ENCODE measurements around the gene EIF1AY. TPM values are rescaled to one million over a fixed set of nuclear protein-coding genes. Genes with fewer than 3 reads are reported as not detected.

The EIF1AY gene
- total and polyA plus RNA-seq, 10 of the 15 experiments (the other 5 are each of a cell fraction or from before 2014, with no cell fraction given) = 0.21 TPM; not detected in 9

- no peak for TF ChIP-seq E4F1 (IDR thresholded peaks at IDR 0.05; ENCODE audit: borderline replicate concordance, partially characterized antibody)
- TF ChIP-seq CTCF (IDR thresholded peaks at IDR 0.05 in 2 of 3, conservative IDR thresholded peaks at IDR 0.05 in 1 of 3; ENCODE audit: control insufficient read depth in 2 of 3, extremely low read depth in 1 of 3, insufficient read depth in 1 of 3, low read depth in 3 of 3, low read length in 3 of 3) = no peak
- no peak for TF ChIP-seq ZNF207 (IDR thresholded peaks at IDR 0.05; ENCODE audit: borderline replicate concordance)
- TF ChIP-seq EZH2 (IDR thresholded peaks at IDR 0.05; ENCODE audit: borderline replicate concordance, control insufficient read depth, low read depth, low read length) = no peak
- no peak for TF ChIP-seq EGR1 (IDR thresholded peaks at IDR 0.05; ENCODE audit: borderline replicate concordance in 1 of 2, low read depth in 2 of 2, low read length in 2 of 2)
Measured at GRCh38 chrY:20549289-20549688, 26.3 kb upstream of the EIF1AY start (continued).

DNA sequence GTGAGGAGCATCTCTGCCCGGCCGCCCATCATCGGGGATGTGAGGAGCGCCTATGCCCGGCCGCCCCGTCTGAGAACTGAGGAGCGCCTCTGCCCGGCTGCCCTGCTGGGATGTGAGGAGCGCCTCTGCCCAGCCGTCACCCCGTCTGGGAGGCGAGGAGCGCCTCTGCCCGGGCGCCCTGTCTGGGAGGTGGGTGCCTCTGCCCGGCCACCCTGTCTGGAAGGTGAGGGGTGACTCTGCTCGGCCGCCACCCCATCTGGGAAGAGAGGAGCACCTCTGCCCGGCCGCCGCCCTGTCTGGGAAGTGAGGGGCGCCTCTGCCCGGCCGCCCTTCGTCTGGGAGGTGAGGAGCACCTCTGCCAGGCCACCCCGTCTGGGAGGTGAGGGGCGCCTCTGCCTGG lies 23.7 kb upstream of the EIF1AY start:
- BruUV-seq (replicated peaks) = no TSS peak
- no CpG with 5 or more reads among the region's 28 CpGs for WGBS (ENCODE audit: insufficient coverage, insufficient replicate concordance, low lambda C conversion rate, missing lambda C conversion rate)
- ATAC-seq = no peak
- TF ChIP-seq ATF7 (IDR thresholded peaks at IDR 0.05; ENCODE audit: low read depth) (no peak), SMAD5 (IDR thresholded peaks at IDR 0.05; ENCODE audit: low read depth) (no peak), RB1 (IDR thresholded peaks at IDR 0.05; ENCODE audit: borderline replicate concordance) (no peak), FOXK2 (IDR thresholded peaks at IDR 0.05) (no peak)
- TF ChIP-seq, protein P1, sequence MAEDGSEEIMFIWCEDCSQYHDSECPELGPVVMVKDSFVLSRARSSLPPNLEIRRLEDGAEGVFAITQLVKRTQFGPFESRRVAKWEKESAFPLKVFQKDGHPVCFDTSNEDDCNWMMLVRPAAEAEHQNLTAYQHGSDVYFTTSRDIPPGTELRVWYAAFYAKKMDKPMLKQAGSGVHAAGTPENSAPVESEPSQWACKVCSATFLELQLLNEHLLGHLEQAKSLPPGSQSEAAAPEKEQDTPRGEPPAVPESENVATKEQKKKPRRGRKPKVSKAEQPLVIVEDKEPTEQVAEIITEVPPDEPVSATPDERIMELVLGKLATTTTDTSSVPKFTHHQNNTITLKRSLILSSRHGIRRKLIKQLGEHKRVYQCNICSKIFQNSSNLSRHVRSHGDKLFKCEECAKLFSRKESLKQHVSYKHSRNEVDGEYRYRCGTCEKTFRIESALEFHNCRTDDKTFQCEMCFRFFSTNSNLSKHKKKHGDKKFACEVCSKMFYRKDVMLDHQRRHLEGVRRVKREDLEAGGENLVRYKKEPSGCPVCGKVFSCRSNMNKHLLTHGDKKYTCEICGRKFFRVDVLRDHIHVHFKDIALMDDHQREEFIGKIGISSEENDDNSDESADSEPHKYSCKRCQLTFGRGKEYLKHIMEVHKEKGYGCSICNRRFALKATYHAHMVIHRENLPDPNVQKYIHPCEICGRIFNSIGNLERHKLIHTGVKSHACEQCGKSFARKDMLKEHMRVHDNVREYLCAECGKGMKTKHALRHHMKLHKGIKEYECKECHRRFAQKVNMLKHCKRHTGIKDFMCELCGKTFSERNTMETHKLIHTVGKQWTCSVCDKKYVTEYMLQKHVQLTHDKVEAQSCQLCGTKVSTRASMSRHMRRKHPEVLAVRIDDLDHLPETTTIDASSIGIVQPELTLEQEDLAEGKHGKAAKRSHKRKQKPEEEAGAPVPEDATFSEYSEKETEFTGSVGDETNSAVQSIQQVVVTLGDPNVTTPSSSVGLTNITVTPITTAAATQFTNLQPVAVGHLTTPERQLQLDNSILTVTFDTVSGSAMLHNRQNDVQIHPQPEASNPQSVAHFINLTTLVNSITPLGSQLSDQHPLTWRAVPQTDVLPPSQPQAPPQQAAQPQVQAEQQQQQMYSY (CRISPR knock-in tag; IDR thresholded peaks at IDR 0.05) = no peak
- TF ChIP-seq, protein P2, sequence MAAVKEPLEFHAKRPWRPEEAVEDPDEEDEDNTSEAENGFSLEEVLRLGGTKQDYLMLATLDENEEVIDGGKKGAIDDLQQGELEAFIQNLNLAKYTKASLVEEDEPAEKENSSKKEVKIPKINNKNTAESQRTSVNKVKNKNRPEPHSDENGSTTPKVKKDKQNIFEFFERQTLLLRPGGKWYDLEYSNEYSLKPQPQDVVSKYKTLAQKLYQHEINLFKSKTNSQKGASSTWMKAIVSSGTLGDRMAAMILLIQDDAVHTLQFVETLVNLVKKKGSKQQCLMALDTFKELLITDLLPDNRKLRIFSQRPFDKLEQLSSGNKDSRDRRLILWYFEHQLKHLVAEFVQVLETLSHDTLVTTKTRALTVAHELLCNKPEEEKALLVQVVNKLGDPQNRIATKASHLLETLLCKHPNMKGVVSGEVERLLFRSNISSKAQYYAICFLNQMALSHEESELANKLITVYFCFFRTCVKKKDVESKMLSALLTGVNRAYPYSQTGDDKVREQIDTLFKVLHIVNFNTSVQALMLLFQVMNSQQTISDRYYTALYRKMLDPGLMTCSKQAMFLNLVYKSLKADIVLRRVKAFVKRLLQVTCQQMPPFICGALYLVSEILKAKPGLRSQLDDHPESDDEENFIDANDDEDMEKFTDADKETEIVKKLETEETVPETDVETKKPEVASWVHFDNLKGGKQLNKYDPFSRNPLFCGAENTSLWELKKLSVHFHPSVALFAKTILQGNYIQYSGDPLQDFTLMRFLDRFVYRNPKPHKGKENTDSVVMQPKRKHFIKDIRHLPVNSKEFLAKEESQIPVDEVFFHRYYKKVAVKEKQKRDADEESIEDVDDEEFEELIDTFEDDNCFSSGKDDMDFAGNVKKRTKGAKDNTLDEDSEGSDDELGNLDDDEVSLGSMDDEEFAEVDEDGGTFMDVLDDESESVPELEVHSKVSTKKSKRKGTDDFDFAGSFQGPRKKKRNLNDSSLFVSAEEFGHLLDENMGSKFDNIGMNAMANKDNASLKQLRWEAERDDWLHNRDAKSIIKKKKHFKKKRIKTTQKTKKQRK (IDR thresholded peaks at IDR 0.05; ENCODE audit: low read depth, low read length) = no peak

More for the DNA sequence above, 23.7 kb upstream of the EIF1AY start:
- no peaks in the 10 kb centered on the region for H3K79me2 ChIP-seq (ENCODE audit: control insufficient read depth, insufficient read depth, low read length)
- CTCF ChIA-PET = no interaction called here
- POLR2A ChIA-PET = no interaction called here
- in situ Hi-C loops (cut with MboI) (no loop called here), intact Hi-C loops (cut with micrococcal nuclease; ENCODE audit: unreplicated experiment) (no loop called here)
- H2AFZ ChIP-seq (ENCODE audit: control insufficient read depth, low read depth, low read length) = no peak overlapping the region
- H3K27me3 ChIP-seq (replicated peaks in 1 of 2; ENCODE audit: control insufficient read depth in 2 of 2, insufficient read depth in 2 of 2, low read length in 1 of 2) = no peaks in the 10 kb centered on the region
- RAD21 ChIA-PET (ENCODE audit: unreplicated experiment) = no interaction called here
- no peak overlapping the region for H3K4me3 ChIP-seq
- H3K36me3 ChIP-seq (ENCODE audit: control insufficient read depth in 2 of 2, insufficient read depth in 2 of 2, low read length in 1 of 2) = no peaks in the 10 kb centered on the region
- no peak overlapping the region for H3K4me2 ChIP-seq (ENCODE audit: control insufficient read depth, insufficient read depth)
- no peak for DNase-seq (ENCODE audit: low read depth, low spot score)
- no peaks in the 10 kb centered on the region for H3K4me1 ChIP-seq (ENCODE audit: control insufficient read depth, insufficient read depth, low read length)
- FAIRE-seq = no peak
- H4K20me1 ChIP-seq (ENCODE audit: control insufficient read depth, insufficient read depth) = no peaks in the 10 kb centered on the region
- no peaks in the 10 kb centered on the region for H3K9me3 ChIP-seq (replicated peaks; ENCODE audit: control insufficient read depth, insufficient read depth, low read length)
- H3K27ac ChIP-seq (ENCODE audit: control insufficient read depth, insufficient read depth) = no peak overlapping the region
- SMC1A ChIA-PET (ENCODE audit: uncharacterized antibody, unreplicated experiment) = no interaction called here
- H3K9ac ChIP-seq (ENCODE audit: control insufficient read depth, insufficient read depth, low read length) = no peak overlapping the region

All from GM12878 (cell line).